GM12878 (cell line): ENCODE data around the gene TTC23. TPM values are rescaled to one million over a fixed set of nuclear protein-coding genes. Genes with fewer than 3 reads are reported as not detected.

Experiments used
- ATAC-seq: fragments of 200-7000 bp; cut with Tn5 transposase; 3 replicates; pipeline ENCODE4 v1.9.1; 2020; ENCODE audit warnings: mild to moderate bottlenecking, moderate library complexity
- BruUV-seq: library from RNA; stranded (reverse); fragments of 400-500 nt; replicated peaks from 2 replicates; lab custom pipeline; 2021; lab: Mats Ljungman, UMichigan
- CTCF ChIA-PET: fragments of 300-600 bp; sonication (Branson Sonifier 250); formaldehyde crosslinking; extraction: SDS; loops from one replicate; lab custom pipeline; 2021; ENCODE audit warnings: inconsistent platforms; lab: Yijun Ruan, JAX
- POLR2A ChIA-PET: fragments of 350-600 bp; formaldehyde crosslinking; extraction: SDS; loops from one replicate; lab custom pipeline; 2021; ENCODE audit warnings: inconsistent platforms; lab: Charles Lee
- RAD21 ChIA-PET: fragments of 300-600 bp; sonication (Branson Sonifier 250); formaldehyde crosslinking; loops from one replicate; lab custom pipeline; 2023; ENCODE audit warnings: antibody characterized with exemption; ENCODE audit not compliant: unreplicated experiment; lab: Charles Lee
- SMC1A ChIA-PET: fragments of 300-600 bp; sonication (Branson Sonifier 250); formaldehyde crosslinking; loops from one replicate; lab custom pipeline; 2023; ENCODE audit not compliant: unreplicated experiment, uncharacterized antibody; lab: Charles Lee
- DNase-seq: peaks from one replicate; pipeline ENCODE4 v3.0.0-alpha.2; 2011; ENCODE audit warnings: low read depth, low spot score
- FAIRE-seq: peaks from 3 replicates; lab custom pipeline; 2011; peaks lifted over from hg19 to GRCh38; lab: Jason Lieb, UNC
- H2AFZ ChIP-seq: 2 replicates; pipeline ENCODE4 v1.6.0; 2011; ENCODE audit warnings: low read depth, low read length, control low read depth; ENCODE audit not compliant: control insufficient read depth
- H3K27ac ChIP-seq: 2 replicates; pipeline ENCODE4 v1.5.1; 2011; ENCODE audit warnings: control low read depth; ENCODE audit not compliant: control insufficient read depth, insufficient read depth
- H3K27me3 ChIP-seq, 2 experiments: replicated peaks in 1 of 2; 2 replicates each; pipeline versions ENCODE4 v1.6.0 to v1.6.1; 2011; ENCODE audit warnings: low read length in 1 of 2; ENCODE audit not compliant: control insufficient read depth in 2 of 2, insufficient read depth in 2 of 2
- H3K36me3 ChIP-seq, 2 experiments: 2 replicates each; pipeline ENCODE4 v1.5.1; 2011; ENCODE audit warnings: low read length in 1 of 2; ENCODE audit not compliant: control insufficient read depth in 2 of 2, insufficient read depth in 2 of 2
- H3K4me1 ChIP-seq: 2 replicates; pipeline ENCODE4 v1.6.1; 2011; ENCODE audit warnings: mild to moderate bottlenecking, low read length, moderate library complexity, mixed read lengths; ENCODE audit not compliant: control insufficient read depth, insufficient read depth
- H3K4me2 ChIP-seq: 2 replicates; pipeline ENCODE4 v1.6.0; 2011; ENCODE audit warnings: control low read depth; ENCODE audit not compliant: control insufficient read depth, insufficient read depth
- H3K4me3 ChIP-seq: fragments of 200-600 bp; sonication (generic); 2 replicates; pipeline ENCODE4 v1.5.1; 2016
- H3K79me2 ChIP-seq: 2 replicates; pipeline ENCODE4 v1.6.0; 2011; ENCODE audit warnings: low read length; ENCODE audit not compliant: control insufficient read depth, insufficient read depth
- H3K9ac ChIP-seq: 2 replicates; pipeline ENCODE4 v1.8.0; 2011; ENCODE audit warnings: low read length, control low read depth, mixed read lengths; ENCODE audit not compliant: control insufficient read depth, insufficient read depth
- H3K9me3 ChIP-seq: replicated peaks from 3 replicates; pipeline ENCODE4 v1.5.1; 2011; ENCODE audit warnings: mild to moderate bottlenecking, low read length; ENCODE audit not compliant: control insufficient read depth, insufficient read depth
- H4K20me1 ChIP-seq: 2 replicates; pipeline ENCODE4 v1.6.0; 2011; ENCODE audit not compliant: control insufficient read depth, insufficient read depth
- CHD4 ChIP-seq: fragments of 200-600 bp; sonication (generic); IDR thresholded peaks from 2 replicates; pipeline ENCODE4 v1.6.1; 2016; ENCODE audit warnings: mild to moderate bottlenecking
- CREM ChIP-seq: IDR thresholded peaks from 2 replicates; pipeline ENCODE4 v1.6.1; 2014; ENCODE audit warnings: antibody characterized with exemption, low read depth
- DPF2 ChIP-seq: fragments of 450-650 bp; IDR thresholded peaks from 2 replicates; pipeline ENCODE4 v1.6.1; 2017; ENCODE audit warnings: mild to moderate bottlenecking
- ESRRA ChIP-seq: IDR thresholded peaks from 2 replicates; pipeline ENCODE4 v1.6.1; 2012; ENCODE audit warnings: mild to moderate bottlenecking, low read length, improper control_type of control experiment
- JUND ChIP-seq: IDR thresholded peaks from 2 replicates; pipeline ENCODE4 v1.6.1; 2012; ENCODE audit warnings: low read depth, mild to moderate bottlenecking, low read length, improper control_type of control experiment, moderate library complexity
- RAD21 ChIP-seq: IDR thresholded peaks from 2 replicates; pipeline ENCODE4 v1.6.1; 2011; ENCODE audit warnings: mild to moderate bottlenecking, low read depth, low read length, moderate library complexity; ENCODE audit not compliant: insufficient read depth
- SIX5 ChIP-seq: IDR thresholded peaks from 2 replicates; pipeline ENCODE4 v1.6.1; 2011; ENCODE audit warnings: mild to moderate bottlenecking, low read depth, low read length, moderate library complexity; ENCODE audit not compliant: severe bottlenecking
- SKIL ChIP-seq: fragments of 450-650 bp; IDR thresholded peaks from 2 replicates; pipeline ENCODE4 v1.6.1; 2017; ENCODE audit warnings: mild to moderate bottlenecking, low read depth, inconsistent platforms; ENCODE audit not compliant: poor library complexity, severe bottlenecking
- ZBED1 ChIP-seq: IDR thresholded peaks from 2 replicates; pipeline ENCODE4 v1.6.1; 2016; ENCODE audit warnings: borderline replicate concordance
- WGBS: methylation state at CpG from one replicate; pipeline ENCODE4 v1.1.6; 2016; ENCODE audit warnings: low lambda C conversion rate; ENCODE audit not compliant: insufficient replicate concordance, insufficient coverage; ENCODE audit errors: missing lambda C conversion rate; 5-methylcytosine and 5-hydroxymethylcytosine counted together
- in situ Hi-C: fragments of 300-500 bp; cut with MboI; formaldehyde crosslinking; loops from 9 replicates; pipeline ENCODE4 v1.14.3; 2018; ENCODE audit warnings: mixed read lengths
- intact Hi-C: fragments of 100-400 bp; cut with micrococcal nuclease; formaldehyde crosslinking; loops from one replicate; pipeline ENCODE4 v1.14.2; 2022; ENCODE audit not compliant: unreplicated experiment
- polyA plus RNA-seq, 11 experiments: library from polyadenylated mRNA; depleted of rRNA in 4 of 11; unstranded in 6 of 11; stranded (reverse) in 5 of 11; fragments of >200 nt; fragmentation: Nextera tagmentation in 4 of 11; fragmentation: Illumina TruSeq in 1 of 11; extraction: Ambion mirVana in 4 of 11; extraction: Trizol in 1 of 11; gene quantifications; 1 replicate in 1 of 11; 2 replicates in 10 of 11; pipeline versions ENCODE4 v1.2.1 to v1.2.3, GENCODE V29; 2011 to 2016; ENCODE audit warnings: inconsistent platforms in 2 of 11, missing spikeins in 2 of 11, low read depth in 1 of 11
- total RNA-seq, 4 experiments: library from RNA; depleted of rRNA in 3 of 4; stranded (reverse); fragments of >200 nt in 3 of 4; fragmentation: Illumina TruSeq in 1 of 4; extraction: Trizol in 1 of 4; gene quantifications; 2 replicates each; pipeline versions ENCODE4 v1.2.1 to v1.2.3, GENCODE V29; 2013 to 2021

Gene TTC23
- total and polyA plus RNA-seq, 10 of the 15 experiments (the other 5 are each of a cell fraction or from before 2014, with no cell fraction given) = 1.2 to 9.0 (median 6.5) TPM

DNA sequence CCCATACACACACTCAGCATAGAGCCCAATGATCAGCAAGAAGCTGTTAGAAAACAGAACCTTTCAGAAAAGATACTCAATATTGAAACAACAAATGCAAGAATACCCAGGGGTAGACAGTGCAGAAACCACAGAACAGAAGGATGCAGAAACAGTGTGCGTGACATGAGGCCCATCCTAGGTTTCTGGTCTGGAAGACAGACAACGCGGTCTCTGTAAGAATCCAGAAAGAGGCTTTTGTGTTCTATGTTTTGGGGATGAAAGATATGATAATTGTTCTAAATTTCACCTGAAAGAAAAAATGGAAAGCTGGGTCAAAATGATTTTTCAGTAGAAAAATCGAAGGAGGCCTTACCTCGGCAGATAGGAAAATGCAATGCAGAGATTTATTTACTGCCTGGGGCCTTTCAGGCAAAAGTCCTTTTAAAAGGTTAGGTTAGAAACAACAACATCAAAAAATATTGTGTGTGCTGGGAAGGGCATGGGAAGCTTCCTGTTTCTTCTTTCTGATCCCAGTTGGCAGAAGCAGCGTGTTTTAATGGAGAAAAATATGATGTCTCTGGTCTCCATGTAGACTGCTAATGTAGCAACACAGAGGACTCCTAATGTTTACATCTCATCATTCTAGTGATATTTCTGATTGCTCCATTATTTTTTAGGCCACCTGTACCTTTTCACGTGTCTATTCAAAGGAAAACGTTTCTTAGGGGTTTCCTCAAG, 127.5 kb downstream of the TTC23 start:
- Histone ChIP-seq H3K36me3 (no peaks in the 10 kb centered on the region), H3K27me3 (no peaks in the 10 kb centered on the region; a peak in 1 of 4 replicates), H4K20me1 (no peaks in the 10 kb centered on the region), H3K4me2 (no peak overlapping the region), H3K79me2 (no peaks in the 10 kb centered on the region)
- intact Hi-C loops = no loop called here
- CTCF ChIA-PET = no interaction called here
- DNase-seq = no peak
- WGBS = 50% methylated on average over 8 of the region's 8 CpGs
- POLR2A ChIA-PET = no interaction called here
- in situ Hi-C loops = loop anchor here (25.0 kb wide), 1 partner anchor 615 kb away; the partner anchor contains the start of gene LYSMD4
- ATAC-seq = no peak
- TF ChIP-seq SIX5 = no peak
- TF ChIP-seq CHD4 = no peak
- TF ChIP-seq ZBED1 = no peak
- TF ChIP-seq SKIL = no peak
- TF ChIP-seq ESRRA = no peak
- no peak for TF ChIP-seq DPF2
- no peak for TF ChIP-seq JUND
- no peak for TF ChIP-seq RAD21
- no peak for TF ChIP-seq CREM
- TF ChIP-seq, all 136 proteins: peak for 0
- BruUV-seq = no TSS peak
- ChIA-PET RAD21 (no interaction called here), SMC1A (no interaction called here)
- H3K27ac ChIP-seq = no peak overlapping the region
- no peaks in the 10 kb centered on the region for H3K9me3 ChIP-seq
- no peak for FAIRE-seq
- no peak overlapping the region for H3K4me3 ChIP-seq
- H3K4me1 ChIP-seq = no peaks in the 10 kb centered on the region
- no peak overlapping the region for H3K9ac ChIP-seq
- no peak overlapping the region for H2AFZ ChIP-seq
